IMR-90 (cell line): ENCODE measurements around the gene ASB4. TPM values are rescaled to one million over a fixed set of nuclear protein-coding genes. Genes with fewer than 3 reads are reported as not detected.

Experiments used
- ATAC-seq: fragments of 200-7000 bp; cut with Tn5 transposase; 2 replicates; pipeline ENCODE4 v1.9.1; 2020; ENCODE audit warnings: low read depth, mild to moderate bottlenecking, moderate library complexity
- BruUV-seq: library from RNA; stranded (reverse); fragments of 400-500 nt; replicated peaks from 2 replicates; lab custom pipeline; 2021; lab: Mats Ljungman, UMichigan
- CTCF ChIA-PET: fragments of 300-600 bp; formaldehyde crosslinking; extraction: SDS; loops from one replicate; lab custom pipeline; 2021; ENCODE audit warnings: antibody characterized with exemption; lab: Yijun Ruan, JAX
- POLR2A ChIA-PET: fragments of 300-600 bp; sonication (Branson Sonifier 250); formaldehyde crosslinking; loops from one replicate; lab custom pipeline; 2022; ENCODE audit warnings: antibody characterized with exemption; ENCODE audit not compliant: unreplicated experiment; lab: Charles Lee
- DNase-seq: peaks from one replicate; pipeline ENCODE4 v3.0.0; 2013
- H2AFZ ChIP-seq: replicated peaks from 2 replicates; pipeline ENCODE3; 2013; ENCODE audit warnings: low read length, mild to moderate bottlenecking; ENCODE audit not compliant: poor library complexity
- H2AK5ac ChIP-seq: 2 replicates; pipeline ENCODE4 v1.6.1; 2013; ENCODE audit warnings: low read depth, low read length, inconsistent platforms
- H2AK9ac ChIP-seq: replicated peaks from 2 replicates; pipeline ENCODE3; 2013; ENCODE audit warnings: mild to moderate bottlenecking, low read depth, low read length, moderate library complexity; ENCODE audit not compliant: poor library complexity
- H2BK120ac ChIP-seq: 2 replicates; pipeline ENCODE4 v1.6.1; 2013; ENCODE audit warnings: low read depth, low read length, inconsistent platforms
- H2BK15ac ChIP-seq: 3 replicates; pipeline ENCODE4 v1.6.1; 2013; ENCODE audit warnings: low read depth, low read length, inconsistent platforms
- H2BK20ac ChIP-seq: 2 replicates; pipeline ENCODE4 v1.6.1; 2013; ENCODE audit warnings: low read depth, mild to moderate bottlenecking, inconsistent platforms, low read length, moderate library complexity
- H2BK5ac ChIP-seq: 2 replicates; pipeline ENCODE4 v1.6.1; 2013; ENCODE audit warnings: mild to moderate bottlenecking, low read depth, low read length, inconsistent platforms; ENCODE audit not compliant: poor library complexity, severe bottlenecking
- H3K14ac ChIP-seq: replicated peaks from 2 replicates; pipeline ENCODE4 v1.6.1; 2013; ENCODE audit warnings: low read depth, low read length, inconsistent platforms
- H3K18ac ChIP-seq: 2 replicates; pipeline ENCODE4 v1.6.1; 2013; ENCODE audit warnings: low read depth, low read length, control low read depth
- H3K23ac ChIP-seq: 2 replicates; pipeline ENCODE4 v1.6.1; 2013; ENCODE audit warnings: low read depth, low read length, inconsistent platforms
- H3K27ac ChIP-seq: 2 replicates; pipeline ENCODE4 v1.5.1; 2013; ENCODE audit warnings: mild to moderate bottlenecking, control low read depth, low read length; ENCODE audit not compliant: insufficient read depth
- H3K27me3 ChIP-seq: 2 replicates; pipeline ENCODE4 v1.6.1; 2013; ENCODE audit warnings: low read length; ENCODE audit not compliant: control insufficient read depth, insufficient read depth
- H3K36me3 ChIP-seq: 2 replicates; pipeline ENCODE4 v1.6.1; 2013; ENCODE audit warnings: low read length, mixed read lengths; ENCODE audit not compliant: control insufficient read depth, insufficient read depth
- H3K4ac ChIP-seq: 2 replicates; pipeline ENCODE4 v1.6.1; 2013; ENCODE audit warnings: low read depth, low read length, inconsistent platforms
- H3K4me1 ChIP-seq: 2 replicates; pipeline ENCODE4 v1.6.1; 2013; ENCODE audit warnings: low read length, mixed read lengths; ENCODE audit not compliant: control insufficient read depth, insufficient read depth
- H3K4me2 ChIP-seq: 2 replicates; pipeline ENCODE4 v1.6.1; 2013; ENCODE audit warnings: low read depth, mild to moderate bottlenecking, control low read depth, low read length, moderate library complexity
- H3K4me3 ChIP-seq: 2 replicates; pipeline ENCODE4 v1.5.1; 2013; ENCODE audit warnings: low read depth, mild to moderate bottlenecking, control low read depth, low read length, moderate library complexity; ENCODE audit not compliant: insufficient read depth
- H3K56ac ChIP-seq: 2 replicates; pipeline ENCODE4 v1.6.1; 2013; ENCODE audit warnings: low read length, inconsistent platforms; ENCODE audit not compliant: insufficient read depth; ENCODE audit errors: extremely low read depth
- H3K79me1 ChIP-seq, 2 experiments: 2 replicates each; pipeline ENCODE4 v1.6.1; 2013; ENCODE audit warnings: low read length in 2 of 2, inconsistent platforms in 1 of 2, low read depth in 1 of 2
- H3K9ac ChIP-seq: 2 replicates; pipeline ENCODE4 v1.6.1; 2013; ENCODE audit warnings: low read depth, low read length, control low read depth
- H3K9me1 ChIP-seq: 2 replicates; pipeline ENCODE4 v1.6.1; 2013; ENCODE audit warnings: low read length, inconsistent platforms; ENCODE audit not compliant: insufficient read depth
- H3K9me3 ChIP-seq: 2 replicates; pipeline ENCODE4 v1.6.1; 2013; ENCODE audit warnings: low read length; ENCODE audit not compliant: control insufficient read depth, insufficient read depth
- H4K20me1 ChIP-seq: 2 replicates; pipeline ENCODE4 v1.6.1; 2013; ENCODE audit warnings: low read length, inconsistent platforms; ENCODE audit not compliant: insufficient read depth
- H4K5ac ChIP-seq: 2 replicates; pipeline ENCODE4 v1.6.1; 2013; ENCODE audit warnings: mild to moderate bottlenecking, low read depth, low read length, control low read depth
- H4K8ac ChIP-seq, 2 experiments: 2 replicates each; pipeline ENCODE4 v1.6.1; 2013; ENCODE audit warnings: low read depth in 2 of 2, low read length in 2 of 2, control low read depth in 1 of 2, inconsistent platforms in 1 of 2
- H4K91ac ChIP-seq: 2 replicates; pipeline ENCODE4 v1.6.1; 2013; ENCODE audit warnings: low read depth, low read length, inconsistent platforms; ENCODE audit not compliant: insufficient read depth
- CEBPB ChIP-seq: IDR thresholded peaks from 2 replicates; pipeline ENCODE4 v1.6.1; 2012; ENCODE audit warnings: low read depth, low read length, improper control_type of control experiment
- CHD1 ChIP-seq: IDR thresholded peaks from 2 replicates; pipeline ENCODE4 v1.6.1; 2012; ENCODE audit warnings: low read depth, low read length, improper control_type of control experiment
- FOS ChIP-seq: fragments of 150-350 bp; IDR thresholded peaks from 2 replicates; pipeline ENCODE4 v1.6.1; 2016; ENCODE audit warnings: low read depth, low read length
- MAFK ChIP-seq: IDR thresholded peaks from 2 replicates; pipeline ENCODE4 v1.6.1; 2012; ENCODE audit warnings: low read depth, low read length, improper control_type of control experiment
- MXI1 ChIP-seq: IDR thresholded peaks from 2 replicates; pipeline ENCODE4 v1.6.1; 2012; ENCODE audit warnings: low read depth, mild to moderate bottlenecking, low read length, moderate library complexity, borderline replicate concordance
- POLR2A ChIP-seq: IDR thresholded peaks from 2 replicates; pipeline ENCODE4 v1.6.1; 2012; ENCODE audit warnings: mild to moderate bottlenecking, low read depth, low read length
- RAD21 ChIP-seq: IDR thresholded peaks from 2 replicates; pipeline ENCODE4 v1.6.1; 2012; ENCODE audit warnings: low read length, improper control_type of control experiment
- SMC3 ChIP-seq: fragments of 150-350 bp; IDR thresholded peaks from 2 replicates; pipeline ENCODE4 v1.6.1; 2016; ENCODE audit warnings: low read depth, mild to moderate bottlenecking, antibody characterized with exemption, low read length, moderate library complexity
- WGBS, 2 experiments: methylation state at CpG; one replicate each; pipeline versions ENCODE4 v1.1.5 to v1.1.7; 2013; ENCODE audit warnings: missing lambda C conversion rate in 2 of 2; ENCODE audit not compliant: insufficient read length in 1 of 2; ENCODE audit errors: extremely low coverage in 2 of 2; 5-methylcytosine and 5-hydroxymethylcytosine counted together
- dilution Hi-C: fragments of 300-500 bp; cut with HindIII; formaldehyde crosslinking; loops from one replicate; pipeline ENCODE4 v1.14.3; 2018; ENCODE audit warnings: low sequenced_read_pairs; ENCODE audit not compliant: unreplicated experiment
- in situ Hi-C: fragments of 300-500 bp; cut with MboI; formaldehyde crosslinking; loops from 3 replicates; pipeline ENCODE4 v1.14.3; 2019; ENCODE audit warnings: low sequenced_read_pairs, inconsistent platforms, mixed read lengths
- intact Hi-C: fragments of 100-400 bp; cut with micrococcal nuclease; formaldehyde crosslinking; loops from 2 replicates; pipeline ENCODE4 v1.10.0; 2022
- polyA plus RNA-seq, 3 experiments: library from polyadenylated mRNA; depleted of rRNA; stranded (reverse); fragments of >200 nt; gene quantifications; 2 replicates each; pipeline ENCODE4 v1.2.3, GENCODE V29; 2012; ENCODE audit warnings: low replicate concordance in 1 of 3
- total RNA-seq: library from RNA; depleted of rRNA; stranded (reverse); fragments of >200 nt; gene quantifications from 2 replicates; pipeline ENCODE4 v1.2.3, GENCODE V29; 2012
- TF ChIP-seq, protein P1 (sequence below): fragments of 150-350 bp; IDR thresholded peaks from 2 replicates; pipeline ENCODE4 v1.6.1; 2017; ENCODE audit warnings: mild to moderate bottlenecking, antibody characterized with exemption, low read length, low read depth
- TF ChIP-seq, protein P2 (sequence below): conservative IDR thresholded peaks from 2 replicates; pipeline ENCODE4 v1.5.1; 2012; ENCODE audit warnings: mild to moderate bottlenecking, low read depth, low read length, improper control_type of control experiment
- TF ChIP-seq, protein P3 (sequence below): fragments of 150-350 bp; IDR thresholded peaks from 2 replicates; pipeline ENCODE4 v1.6.1; 2016; ENCODE audit warnings: low read depth, mild to moderate bottlenecking, low read length, moderate library complexity, borderline replicate concordance

ASB4 gene
- total and polyA plus RNA-seq, 2 of the 4 experiments (the other 2 are of a cell fraction): not detected

DNA sequence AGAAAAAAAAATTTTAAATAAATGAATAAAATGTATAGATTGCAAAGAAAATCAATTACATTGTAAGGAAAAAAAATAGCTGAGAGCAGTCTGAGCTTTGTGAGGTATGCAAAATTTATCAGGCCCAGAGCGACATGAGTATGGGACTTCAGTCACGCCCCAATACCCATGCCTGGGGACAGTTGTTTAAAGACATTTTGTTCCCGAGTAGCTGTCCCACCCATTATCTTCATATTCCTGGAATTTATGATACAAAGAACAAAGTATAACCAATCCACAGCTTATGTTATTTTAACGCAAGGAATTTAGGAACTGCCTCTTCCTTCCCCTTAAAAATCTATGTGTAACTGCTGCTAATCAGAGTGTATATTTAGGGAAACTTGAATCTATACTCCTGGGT, 49.3 kb upstream of the ASB4 start:
- H3K56ac ChIP-seq: no peak overlapping the region
- no peak overlapping the region for H3K9ac ChIP-seq
- H4K8ac ChIP-seq: no peak overlapping the region
- no peak overlapping the region for H3K23ac ChIP-seq
- POLR2A ChIA-PET: interaction anchor here (0.6 kb wide), 1 partner anchor 541 kb away, joined by 3 read pairs; no protein-coding TSS in a partner anchor
- no peak overlapping the region for H4K91ac ChIP-seq
- no peak overlapping the region for H2BK5ac ChIP-seq
- H3K36me3 ChIP-seq: no peaks in the 10 kb centered on the region; the same call in none of the 2 replicates
- no peak overlapping the region for H3K27ac ChIP-seq
- H3K4me3 ChIP-seq: no peak overlapping the region
- no peak overlapping the region for H2BK15ac ChIP-seq
- H3K4me2 ChIP-seq: no peak overlapping the region
- H3K9me1 ChIP-seq: peaks cover 5% of the 10 kb centered on the region
- dilution Hi-C loops: no loop called here
- no peak overlapping the region for H3K4ac ChIP-seq
- no peaks in the 10 kb centered on the region for H4K20me1 ChIP-seq
- no peak overlapping the region for H4K5ac ChIP-seq
- no peak overlapping the region for H2BK120ac ChIP-seq
- DNase-seq (no peak), ATAC-seq (no peak)
- H3K79me1 ChIP-seq: peaks cover 22 to 24% of the 10 kb centered on the region in 2 experiments
- no peak overlapping the region for H2AK5ac ChIP-seq
- WGBS, 2 experiments: no CpG with 5 or more reads among the region's 4 CpGs
- CTCF ChIA-PET: interaction anchor here (1.3 kb wide), 1 partner anchor 26 kb away, joined by 3 read pairs; no protein-coding TSS in a partner anchor
- H3K4me1 ChIP-seq: peaks cover 5% of the 10 kb centered on the region
- no TSS peak for BruUV-seq
- no peak overlapping the region for H3K18ac ChIP-seq
- no peaks in the 10 kb centered on the region for H3K27me3 ChIP-seq
- no peak overlapping the region for H2BK20ac ChIP-seq
- H2AK9ac ChIP-seq: no peak overlapping the region
- TF ChIP-seq, protein P1, sequence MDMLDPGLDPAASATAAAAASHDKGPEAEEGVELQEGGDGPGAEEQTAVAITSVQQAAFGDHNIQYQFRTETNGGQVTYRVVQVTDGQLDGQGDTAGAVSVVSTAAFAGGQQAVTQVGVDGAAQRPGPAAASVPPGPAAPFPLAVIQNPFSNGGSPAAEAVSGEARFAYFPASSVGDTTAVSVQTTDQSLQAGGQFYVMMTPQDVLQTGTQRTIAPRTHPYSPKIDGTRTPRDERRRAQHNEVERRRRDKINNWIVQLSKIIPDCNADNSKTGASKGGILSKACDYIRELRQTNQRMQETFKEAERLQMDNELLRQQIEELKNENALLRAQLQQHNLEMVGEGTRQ: no peak
- no peak for TF ChIP-seq FOS
- TF ChIP-seq RAD21: no peak
- TF ChIP-seq, protein P2, sequence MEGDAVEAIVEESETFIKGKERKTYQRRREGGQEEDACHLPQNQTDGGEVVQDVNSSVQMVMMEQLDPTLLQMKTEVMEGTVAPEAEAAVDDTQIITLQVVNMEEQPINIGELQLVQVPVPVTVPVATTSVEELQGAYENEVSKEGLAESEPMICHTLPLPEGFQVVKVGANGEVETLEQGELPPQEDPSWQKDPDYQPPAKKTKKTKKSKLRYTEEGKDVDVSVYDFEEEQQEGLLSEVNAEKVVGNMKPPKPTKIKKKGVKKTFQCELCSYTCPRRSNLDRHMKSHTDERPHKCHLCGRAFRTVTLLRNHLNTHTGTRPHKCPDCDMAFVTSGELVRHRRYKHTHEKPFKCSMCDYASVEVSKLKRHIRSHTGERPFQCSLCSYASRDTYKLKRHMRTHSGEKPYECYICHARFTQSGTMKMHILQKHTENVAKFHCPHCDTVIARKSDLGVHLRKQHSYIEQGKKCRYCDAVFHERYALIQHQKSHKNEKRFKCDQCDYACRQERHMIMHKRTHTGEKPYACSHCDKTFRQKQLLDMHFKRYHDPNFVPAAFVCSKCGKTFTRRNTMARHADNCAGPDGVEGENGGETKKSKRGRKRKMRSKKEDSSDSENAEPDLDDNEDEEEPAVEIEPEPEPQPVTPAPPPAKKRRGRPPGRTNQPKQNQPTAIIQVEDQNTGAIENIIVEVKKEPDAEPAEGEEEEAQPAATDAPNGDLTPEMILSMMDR: no peak
- TF ChIP-seq POLR2A: no peak
- TF ChIP-seq CHD1: no peak
- TF ChIP-seq CEBPB: no peak
- TF ChIP-seq MXI1: no peak
- no peak for TF ChIP-seq MAFK
- TF ChIP-seq, protein P3, sequence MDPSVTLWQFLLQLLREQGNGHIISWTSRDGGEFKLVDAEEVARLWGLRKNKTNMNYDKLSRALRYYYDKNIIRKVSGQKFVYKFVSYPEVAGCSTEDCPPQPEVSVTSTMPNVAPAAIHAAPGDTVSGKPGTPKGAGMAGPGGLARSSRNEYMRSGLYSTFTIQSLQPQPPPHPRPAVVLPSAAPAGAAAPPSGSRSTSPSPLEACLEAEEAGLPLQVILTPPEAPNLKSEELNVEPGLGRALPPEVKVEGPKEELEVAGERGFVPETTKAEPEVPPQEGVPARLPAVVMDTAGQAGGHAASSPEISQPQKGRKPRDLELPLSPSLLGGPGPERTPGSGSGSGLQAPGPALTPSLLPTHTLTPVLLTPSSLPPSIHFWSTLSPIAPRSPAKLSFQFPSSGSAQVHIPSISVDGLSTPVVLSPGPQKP: no peak
- TF ChIP-seq SMC3: no peak
- in situ Hi-C loops: no loop called here
- no peak overlapping the region for H3K14ac ChIP-seq
- intact Hi-C loops: no loop called here
- no peaks in the 10 kb centered on the region for H3K9me3 ChIP-seq
- H2AFZ ChIP-seq: no peak overlapping the region
